ENCODE data around the gene SLX4IP. TPM values are rescaled to one million over a fixed set of nuclear protein-coding genes. Genes with fewer than 3 reads are reported as not detected.

Gene SLX4IP
- total RNA-seq, 2 experiments from 2014 or later, result 1.6 to 1.8 TPM

GRCh38 chr20:10576411-10577090 lies 141.4 kb downstream of the SLX4IP start:
- POLR2A ChIA-PET, result no interaction called here
- DNase-seq, result no peak

GRCh38 chr20:10577648-10578047 lies 142.5 kb downstream of the SLX4IP start:
- TF ChIP-seq CTCF (IDR thresholded peaks at IDR 0.05), result no peak
- Mint-ChIP-seq H3K27me3 (no peaks in the 10 kb centered on the region), H3K36me3 (ENCODE audit: low read depth) (peaks cover 23% of the 10 kb centered on the region), H3K4me1 (ENCODE audit: low read depth) (no peaks in the 10 kb centered on the region), H3K9me3 (no peaks in the 10 kb centered on the region), H3K4me3 (no peak overlapping the region), H3K27ac (no peak overlapping the region)
- Histone ChIP-seq H3K36me3 (ENCODE audit: insufficient read depth, low read length) (no peaks in the 10 kb centered on the region), H3K4me3 (ENCODE audit: low read length) (no peak overlapping the region), H3K4me1 (ENCODE audit: insufficient read depth, low read length) (no peaks in the 10 kb centered on the region), H3K27ac (ENCODE audit: low read depth in 1 of 2, low read length in 2 of 2) (no peak overlapping the region), H3K9me3 (ENCODE audit: control insufficient read depth in 1 of 2, insufficient read depth in 1 of 2, low read length in 2 of 2) (no peaks in the 10 kb centered on the region), H3K27me3 (ENCODE audit: control insufficient read depth in 1 of 2, insufficient read depth in 2 of 2, low read length in 2 of 2) (no peaks in the 10 kb centered on the region)
- ChIA-PET CTCF (interaction anchor here (1.4 kb wide), 1 partner anchor 8 kb away, joined by 3 read pairs; no protein-coding TSS in a partner anchor), POLR2A (no interaction called here)
- no peak for ATAC-seq (ENCODE audit: poor library complexity)
- intact Hi-C loops (cut with DNase I, micrococcal nuclease), result no loop called here
- no peak for DNase-seq

More at GRCh38 chr20:10576411-10577090, 141.4 kb downstream of the SLX4IP start:
- Histone ChIP-seq H3K27me3 (ENCODE audit: control insufficient read depth in 1 of 2, insufficient read depth in 2 of 2, low read length in 2 of 2) (no peaks in the 10 kb centered on the region), H3K4me1 (ENCODE audit: insufficient read depth, low read length) (no peaks in the 10 kb centered on the region), H3K4me3 (ENCODE audit: low read length) (no peak overlapping the region), H3K27ac (ENCODE audit: low read depth in 1 of 2, low read length in 2 of 2) (no peak overlapping the region), H3K36me3 (ENCODE audit: insufficient read depth, low read length) (no peaks in the 10 kb centered on the region), H3K9me3 (ENCODE audit: control insufficient read depth in 1 of 2, insufficient read depth in 1 of 2, low read length in 2 of 2) (no peaks in the 10 kb centered on the region)
- Mint-ChIP-seq H3K27ac (no peak overlapping the region), H3K36me3 (ENCODE audit: low read depth) (peaks cover 23% of the 10 kb centered on the region), H3K27me3 (no peaks in the 10 kb centered on the region), H3K4me3 (no peak overlapping the region), H3K4me1 (ENCODE audit: low read depth) (peaks cover 7% of the 10 kb centered on the region), H3K9me3 (no peaks in the 10 kb centered on the region)
- no peak for ATAC-seq (ENCODE audit: poor library complexity)
- intact Hi-C loops (cut with DNase I, micrococcal nuclease), result no loop called here
- no peak for TF ChIP-seq CTCF (IDR thresholded peaks at IDR 0.05)
- CTCF ChIA-PET, result interaction anchor here (1.4 kb wide), 1 partner anchor 9 kb away, joined by 3 read pairs; no protein-coding TSS in a partner anchor

- H3K9me3 Mint-ChIP-seq, result no peaks in the 10 kb centered on the region
- no peaks in the 10 kb centered on the region for H3K4me1 ChIP-seq (ENCODE audit: insufficient read depth, low read length)
- no peak overlapping the region for H3K4me3 Mint-ChIP-seq
- ATAC-seq (ENCODE audit: poor library complexity), result no peak
- ChIA-PET CTCF (no interaction called here), POLR2A (no interaction called here)
- TF ChIP-seq CTCF (IDR thresholded peaks at IDR 0.05), result no peak
- no peak for DNase-seq
- no peak overlapping the region for H3K27ac ChIP-seq (ENCODE audit: low read depth in 1 of 2, low read length in 2 of 2)
- no peak overlapping the region for H3K4me3 ChIP-seq (ENCODE audit: low read length)
- H3K36me3 ChIP-seq (ENCODE audit: insufficient read depth, low read length), result no peaks in the 10 kb centered on the region
- no peak overlapping the region for H3K27ac Mint-ChIP-seq
- no peaks in the 10 kb centered on the region for H3K4me1 Mint-ChIP-seq (ENCODE audit: low read depth)
- intact Hi-C loops (cut with DNase I, micrococcal nuclease), result no loop called here
- no peaks in the 10 kb centered on the region for H3K27me3 ChIP-seq (ENCODE audit: control insufficient read depth in 1 of 2, insufficient read depth in 2 of 2, low read length in 2 of 2)
- H3K36me3 Mint-ChIP-seq (ENCODE audit: low read depth), result peaks cover 15% of the 10 kb centered on the region
- H3K27me3 Mint-ChIP-seq, result no peaks in the 10 kb centered on the region
- H3K9me3 ChIP-seq (ENCODE audit: control insufficient read depth in 1 of 2, insufficient read depth in 1 of 2, low read length in 2 of 2), result no peaks in the 10 kb centered on the region
Observed at GRCh38 chr20:10578607-10579006, 143.5 kb downstream of the SLX4IP start.

Measured in CD4-positive, alpha-beta T cell (primary cell).